KMS-11 (cell line): ENCODE measurements around the gene KCNAB1.

Experiments
- H2AFZ ChIP-seq: fragments of 200-600 bp; sonication (generic); 2 replicates; pipeline ENCODE4 v1.6.1; 2016; ENCODE audit warnings: antibody characterized with exemption, mixed run types, low read depth
- H3K27ac ChIP-seq: fragments of 200-600 bp; sonication (generic); 2 replicates; pipeline ENCODE4 v1.6.1; 2016; ENCODE audit warnings: mild to moderate bottlenecking, mixed run types
- H3K27me3 ChIP-seq: fragments of 200-600 bp; sonication (generic); 2 replicates; pipeline ENCODE4 v1.6.1; 2017; ENCODE audit warnings: mild to moderate bottlenecking, low read depth, mixed run types, moderate library complexity; ENCODE audit not compliant: insufficient read depth
- H3K36me3 ChIP-seq: fragments of 200-600 bp; sonication (generic); 2 replicates; pipeline ENCODE4 v1.6.1; 2017; ENCODE audit warnings: mild to moderate bottlenecking, mixed run types; ENCODE audit not compliant: insufficient read depth
- H3K4me1 ChIP-seq: fragments of 200-600 bp; sonication (generic); 2 replicates; pipeline ENCODE4 v1.6.1; 2016; ENCODE audit warnings: mild to moderate bottlenecking, low read depth, mixed run types; ENCODE audit not compliant: poor library complexity, severe bottlenecking
- H3K4me2 ChIP-seq: fragments of 200-600 bp; sonication (generic); 2 replicates; pipeline ENCODE4 v1.7.0; 2016; ENCODE audit warnings: mild to moderate bottlenecking, mixed run types
- H3K4me3 ChIP-seq: fragments of 200-600 bp; sonication (generic); IDR thresholded peaks from 2 replicates; pipeline ENCODE4 v1.6.1; 2017; ENCODE audit warnings: low read depth, low read length, mixed read lengths; ENCODE audit not compliant: insufficient read depth
- H3K79me2 ChIP-seq: fragments of 200-600 bp; sonication (generic); 2 replicates; pipeline ENCODE4 v1.6.1; 2016; ENCODE audit warnings: low read depth, mixed run types; ENCODE audit not compliant: insufficient read depth
- H3K9ac ChIP-seq: fragments of 200-600 bp; sonication (generic); 2 replicates; pipeline ENCODE4 v1.6.1; 2016; ENCODE audit warnings: mild to moderate bottlenecking, mixed run types
- H4K20me1 ChIP-seq: fragments of 200-600 bp; sonication (generic); 2 replicates; pipeline ENCODE4 v1.6.1; 2016; ENCODE audit warnings: mild to moderate bottlenecking, mixed run types; ENCODE audit not compliant: insufficient read depth
- TF ChIP-seq, protein P1 (sequence below): fragments of 200-600 bp; sonication (generic); conservative IDR thresholded peaks from 2 replicates; pipeline ENCODE4 v1.6.1; 2017; ENCODE audit warnings: low read depth, mild to moderate bottlenecking, antibody characterized with exemption, low read length, moderate library complexity, mixed read lengths

KCNAB1 gene

DNA sequence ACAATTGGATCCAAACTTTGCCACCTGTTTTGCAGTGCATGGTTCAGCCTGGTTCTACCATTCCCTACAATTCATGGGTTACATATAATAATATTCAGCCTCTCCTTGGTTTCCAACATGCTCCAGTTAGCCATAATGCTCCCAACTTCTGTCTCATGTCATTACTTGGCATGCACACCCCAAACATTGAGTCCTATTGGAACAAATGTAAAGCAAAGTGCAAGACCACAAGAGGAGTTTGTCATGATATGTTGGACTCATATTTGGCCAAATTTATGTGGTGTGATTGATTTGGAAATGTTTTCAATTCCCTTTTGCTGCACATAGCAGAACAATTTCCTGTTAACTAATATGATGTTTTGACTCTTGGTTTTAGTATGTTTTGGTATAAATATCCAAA lies 50.2 kb downstream of the KCNAB1 start:
- TF ChIP-seq, protein P1, sequence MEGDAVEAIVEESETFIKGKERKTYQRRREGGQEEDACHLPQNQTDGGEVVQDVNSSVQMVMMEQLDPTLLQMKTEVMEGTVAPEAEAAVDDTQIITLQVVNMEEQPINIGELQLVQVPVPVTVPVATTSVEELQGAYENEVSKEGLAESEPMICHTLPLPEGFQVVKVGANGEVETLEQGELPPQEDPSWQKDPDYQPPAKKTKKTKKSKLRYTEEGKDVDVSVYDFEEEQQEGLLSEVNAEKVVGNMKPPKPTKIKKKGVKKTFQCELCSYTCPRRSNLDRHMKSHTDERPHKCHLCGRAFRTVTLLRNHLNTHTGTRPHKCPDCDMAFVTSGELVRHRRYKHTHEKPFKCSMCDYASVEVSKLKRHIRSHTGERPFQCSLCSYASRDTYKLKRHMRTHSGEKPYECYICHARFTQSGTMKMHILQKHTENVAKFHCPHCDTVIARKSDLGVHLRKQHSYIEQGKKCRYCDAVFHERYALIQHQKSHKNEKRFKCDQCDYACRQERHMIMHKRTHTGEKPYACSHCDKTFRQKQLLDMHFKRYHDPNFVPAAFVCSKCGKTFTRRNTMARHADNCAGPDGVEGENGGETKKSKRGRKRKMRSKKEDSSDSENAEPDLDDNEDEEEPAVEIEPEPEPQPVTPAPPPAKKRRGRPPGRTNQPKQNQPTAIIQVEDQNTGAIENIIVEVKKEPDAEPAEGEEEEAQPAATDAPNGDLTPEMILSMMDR = no peak
- Histone ChIP-seq H3K27me3 (no peaks in the 10 kb centered on the region), H3K4me2 (no peak overlapping the region), H3K4me1 (no peaks in the 10 kb centered on the region), H3K36me3 (no peaks in the 10 kb centered on the region), H3K79me2 (no peaks in the 10 kb centered on the region), H3K9ac (no peak overlapping the region), H3K4me3 (no peak overlapping the region), H4K20me1 (no peaks in the 10 kb centered on the region), H3K27ac (no peak overlapping the region), H2AFZ (no peak overlapping the region)

DNA sequence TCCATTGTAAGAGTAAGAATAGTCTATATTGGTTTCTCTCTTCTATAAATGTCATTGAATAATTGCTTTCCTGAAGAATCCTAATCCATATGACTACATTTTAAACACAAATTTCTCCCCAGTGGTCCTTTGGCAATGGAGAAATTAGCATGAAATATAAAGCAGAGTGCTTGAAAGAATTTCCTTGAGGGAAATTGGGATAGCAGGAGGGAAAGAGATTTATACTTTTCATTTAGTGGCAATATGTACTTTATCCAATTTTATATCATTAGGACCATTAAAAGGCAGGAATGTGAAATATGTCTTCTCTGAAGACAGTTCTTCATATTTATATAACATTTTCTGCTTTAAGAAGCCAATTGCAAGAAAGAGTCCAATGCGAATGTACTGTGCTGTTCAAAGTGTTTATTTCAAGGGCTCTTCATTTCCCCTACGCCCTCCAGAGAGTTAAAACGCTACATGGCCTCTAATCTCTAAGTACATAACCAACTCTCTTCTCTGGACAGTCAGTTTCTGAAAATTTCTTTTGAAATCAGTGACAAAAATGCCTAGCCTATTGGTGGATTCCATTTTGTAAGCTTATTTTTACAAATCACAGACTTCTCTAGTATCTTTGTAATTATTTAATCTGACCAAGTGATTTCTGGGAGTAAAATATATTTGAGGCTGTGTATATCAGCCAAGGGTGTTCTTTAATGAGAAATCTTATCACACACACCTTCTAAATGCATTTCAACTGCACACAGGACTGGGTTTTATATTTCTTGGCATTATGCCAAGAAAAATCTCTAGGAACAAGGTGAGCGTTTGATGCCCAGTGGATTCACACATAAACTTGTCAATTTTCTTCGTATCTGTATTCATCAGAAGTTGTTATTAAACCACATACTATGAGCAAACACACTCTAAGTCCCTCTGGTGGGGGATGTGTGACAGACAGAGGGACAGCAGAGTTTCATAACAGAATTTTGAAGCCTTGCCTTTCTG lies 51.2 kb downstream of the KCNAB1 start:
- no peaks in the 10 kb centered on the region for H3K79me2 ChIP-seq
- H3K27ac ChIP-seq = no peak overlapping the region
- TF ChIP-seq, protein P1 = no peak
- H3K4me2 ChIP-seq = no peak overlapping the region
- H3K4me1 ChIP-seq = no peaks in the 10 kb centered on the region
- no peaks in the 10 kb centered on the region for H4K20me1 ChIP-seq
- H2AFZ ChIP-seq = no peak overlapping the region
- H3K36me3 ChIP-seq = no peaks in the 10 kb centered on the region
- no peak overlapping the region for H3K9ac ChIP-seq
- no peak overlapping the region for H3K4me3 ChIP-seq
- no peaks in the 10 kb centered on the region for H3K27me3 ChIP-seq

DNA sequence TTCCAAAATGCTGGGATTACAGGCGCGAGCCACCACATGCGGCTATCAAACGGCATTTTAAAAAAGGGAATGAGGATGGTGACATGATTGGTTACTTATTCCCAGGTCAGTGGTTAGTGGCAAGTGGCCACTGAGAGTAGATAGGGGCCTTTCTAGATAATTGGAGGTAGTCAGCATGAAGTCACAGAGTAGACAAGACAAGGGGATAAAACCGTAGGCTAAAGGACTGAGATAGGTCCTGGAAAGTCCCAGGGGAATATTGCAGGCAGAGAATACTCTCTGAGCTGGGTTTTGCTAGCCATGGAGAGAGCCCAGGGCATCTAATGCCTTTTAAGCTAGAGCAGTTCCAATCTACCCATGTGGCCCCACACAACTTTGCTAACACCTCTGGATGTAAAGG lies 52.2 kb downstream of the KCNAB1 start:
- no peak overlapping the region for H3K4me2 ChIP-seq
- no peak overlapping the region for H3K27ac ChIP-seq

DNA sequence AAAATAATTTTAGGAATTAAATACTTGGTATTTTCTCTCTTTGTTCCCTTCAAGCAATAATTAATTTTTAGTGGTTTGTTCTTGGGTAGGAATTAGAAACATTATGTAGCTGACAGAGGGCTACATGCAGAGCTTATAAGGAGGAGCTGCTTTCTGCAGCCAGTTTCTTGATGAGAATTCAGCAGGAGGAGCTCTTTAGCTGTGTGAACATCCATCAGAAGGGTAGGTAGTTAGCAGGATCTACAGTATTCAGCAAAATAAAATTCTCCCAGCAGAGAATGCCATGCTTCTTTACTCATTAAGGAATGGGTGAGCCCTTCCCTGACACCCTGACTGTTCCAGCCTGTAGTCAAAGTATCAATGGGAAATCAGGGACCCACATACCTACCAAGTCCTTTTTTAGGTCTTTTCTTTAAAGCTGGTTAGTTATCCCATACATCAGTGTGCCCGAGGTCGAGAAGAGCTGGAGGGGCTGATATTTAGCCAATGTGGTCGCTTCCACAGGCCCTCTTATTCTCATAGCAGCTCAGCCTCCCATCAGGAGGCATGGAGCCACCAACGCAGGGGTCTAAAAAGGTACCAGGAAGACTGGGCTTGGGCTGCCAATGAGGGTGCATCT lies 54.0 kb downstream of the KCNAB1 start:
- Histone ChIP-seq H3K4me1 (no peaks in the 10 kb centered on the region), H3K9ac (no peak overlapping the region), H3K36me3 (no peaks in the 10 kb centered on the region), H3K27ac (no peak overlapping the region), H3K79me2 (no peaks in the 10 kb centered on the region), H3K4me3 (no peak overlapping the region), H4K20me1 (no peaks in the 10 kb centered on the region), H2AFZ (peak overlapping the region; percentile 23; the same call in 1 of the 2 replicates), H3K27me3 (no peaks in the 10 kb centered on the region), H3K4me2 (no peak overlapping the region; the same call in 1 of the 2 replicates)
- TF ChIP-seq, protein P1 = no peak

More for the DNA sequence above, 52.2 kb downstream of the KCNAB1 start:
- Histone ChIP-seq H3K79me2 (no peaks in the 10 kb centered on the region), H4K20me1 (no peaks in the 10 kb centered on the region), H3K9ac (no peak overlapping the region), H3K4me3 (no peak overlapping the region), H3K4me1 (no peaks in the 10 kb centered on the region), H3K36me3 (no peaks in the 10 kb centered on the region), H2AFZ (no peak overlapping the region), H3K27me3 (no peaks in the 10 kb centered on the region)
- TF ChIP-seq, protein P1 = no peak
